Fibroblast of skin of left quadriceps (primary cell): Measurements from ENCODE around the gene UQCRHL.
A peak's percentile ranks its signal among the peaks of the same experiment; 100 is the strongest.
"Not testable (repeated sequence)": the region's sequence is repeated elsewhere in the genome, so short reads cannot be mapped to it uniquely, and the experiment has no call there.

Experiments used
- DNase-seq, 2 experiments: peaks; one replicate each; pipeline ENCODE4 v3.0.0-alpha.2; 2013; ENCODE audit warnings: low read depth in 2 of 2

Gene UQCRHL

DNA sequence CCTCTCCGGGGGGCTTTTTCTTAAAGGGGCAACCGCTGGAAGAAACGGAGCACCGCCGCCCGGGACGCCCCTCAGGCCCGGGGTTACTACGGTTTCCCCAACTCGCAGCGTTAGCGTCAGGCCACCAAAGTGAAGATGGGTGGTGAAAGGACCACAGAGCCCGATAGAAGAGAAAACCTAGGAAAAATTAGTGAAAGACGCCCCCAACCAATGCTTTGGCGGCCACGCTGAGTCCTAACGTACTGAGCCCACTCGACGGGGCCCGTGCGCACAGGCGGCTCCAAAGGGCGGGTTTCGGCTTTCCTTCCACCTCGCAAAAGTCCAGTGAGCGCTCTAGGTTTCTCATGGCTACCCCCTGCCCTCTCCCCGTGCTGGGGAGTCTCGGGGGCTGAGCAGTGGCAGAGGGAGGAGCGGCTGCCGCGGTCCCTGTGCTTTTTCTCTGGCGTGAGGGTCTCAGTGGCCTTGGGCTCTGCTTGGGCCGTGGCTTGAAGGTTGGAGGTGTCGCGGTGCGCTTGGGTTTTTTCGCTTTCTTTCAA is 27.8 kb upstream of the UQCRHL start:
- DNase-seq: no peak

DNA sequence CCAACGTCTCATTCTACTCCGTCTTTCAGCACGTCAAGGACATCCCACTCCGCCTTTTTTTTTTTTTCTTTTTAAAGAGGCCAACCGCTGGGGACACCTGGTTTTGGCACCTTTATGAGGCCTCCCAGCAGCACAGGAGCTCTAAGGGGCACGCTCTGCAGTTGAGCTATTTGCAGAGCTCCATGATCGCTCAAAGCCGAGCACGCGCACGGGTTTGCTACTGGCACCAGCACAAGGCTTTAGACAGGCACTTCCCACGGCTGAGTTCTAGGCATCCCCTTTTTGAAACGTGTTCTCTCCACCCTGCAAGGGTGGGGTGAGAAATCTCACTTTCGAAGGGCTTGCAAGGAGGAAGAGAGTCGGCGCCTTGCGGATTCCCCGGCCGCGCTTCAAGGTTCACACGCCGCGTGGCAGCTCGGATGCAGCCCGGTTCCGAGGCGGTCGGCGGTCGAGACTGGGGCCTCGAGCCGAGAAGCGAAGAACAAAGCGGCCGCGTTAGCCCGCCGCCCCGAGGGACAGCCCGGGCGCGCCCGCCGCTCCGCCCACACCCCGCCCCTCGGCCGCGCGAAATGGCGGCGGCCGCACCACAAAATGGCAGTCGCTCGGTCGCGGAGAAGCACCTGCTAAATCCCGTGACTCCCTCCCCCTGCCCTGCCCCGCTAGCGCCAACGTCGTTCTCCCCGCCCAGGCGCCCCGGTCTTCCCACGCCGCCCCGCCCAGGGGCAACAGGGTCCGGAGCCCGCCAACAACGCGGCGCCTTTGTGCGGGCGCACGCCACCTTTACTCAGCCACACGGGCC is 27.2 kb upstream of the UQCRHL start:
- DNase-seq: peak; percentile 80

DNA sequence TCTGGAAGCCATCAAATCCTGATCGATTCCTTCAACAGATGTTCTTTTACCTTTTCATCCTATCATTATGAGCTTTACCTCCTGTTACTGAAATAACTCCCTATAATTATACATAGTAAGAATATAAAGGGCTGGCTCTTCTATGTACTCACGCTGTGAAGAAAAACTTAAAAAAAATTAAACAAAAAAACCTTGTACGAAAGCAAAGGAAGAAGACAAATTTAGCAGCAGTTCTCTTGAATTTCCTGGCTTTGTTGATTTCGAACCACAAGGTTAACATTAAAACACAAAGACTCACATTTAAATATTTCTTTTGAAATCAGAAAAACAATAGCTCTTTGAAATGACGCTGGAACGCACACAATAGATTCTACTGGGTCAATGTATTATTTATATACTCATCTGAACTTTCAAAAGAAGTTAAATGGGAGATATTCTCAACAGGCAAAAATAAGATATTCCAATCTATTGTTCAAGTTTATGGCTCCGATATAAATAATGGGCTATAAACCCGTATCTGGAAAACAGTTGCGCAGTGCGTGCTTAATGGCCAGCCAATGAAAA is 26.5 kb upstream of the UQCRHL start:
- no peak for DNase-seq

DNA sequence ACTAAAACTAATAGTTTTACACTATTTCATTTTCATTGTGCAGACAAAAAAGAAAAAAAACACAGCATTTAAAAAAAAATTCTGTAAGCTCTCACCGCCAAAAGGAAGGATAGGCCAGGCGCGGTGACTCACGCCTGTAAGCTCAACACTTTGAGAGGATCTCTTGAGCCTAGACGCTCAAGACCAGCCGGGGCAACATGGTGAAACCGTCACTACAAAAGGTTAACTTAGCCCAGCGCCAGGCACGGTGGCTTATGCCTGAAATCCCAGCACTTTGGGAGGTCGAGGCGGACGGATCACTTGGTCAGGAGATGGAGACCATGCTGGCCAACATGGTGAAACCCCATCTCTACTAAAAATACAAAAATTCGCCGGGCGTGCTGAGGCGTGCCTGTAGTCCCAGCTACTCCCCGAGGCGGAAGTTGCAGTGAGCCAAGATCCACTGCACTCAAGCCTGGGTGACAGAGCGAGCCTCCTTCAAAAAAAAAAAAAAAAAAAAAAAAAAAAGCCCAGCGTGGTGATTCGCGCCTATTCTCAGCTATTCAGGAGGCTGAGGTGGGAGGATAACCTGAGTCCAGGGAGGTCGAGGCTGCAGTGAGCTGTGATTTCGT is 25.7 kb upstream of the UQCRHL start:
- DNase-seq: no peak

DNA sequence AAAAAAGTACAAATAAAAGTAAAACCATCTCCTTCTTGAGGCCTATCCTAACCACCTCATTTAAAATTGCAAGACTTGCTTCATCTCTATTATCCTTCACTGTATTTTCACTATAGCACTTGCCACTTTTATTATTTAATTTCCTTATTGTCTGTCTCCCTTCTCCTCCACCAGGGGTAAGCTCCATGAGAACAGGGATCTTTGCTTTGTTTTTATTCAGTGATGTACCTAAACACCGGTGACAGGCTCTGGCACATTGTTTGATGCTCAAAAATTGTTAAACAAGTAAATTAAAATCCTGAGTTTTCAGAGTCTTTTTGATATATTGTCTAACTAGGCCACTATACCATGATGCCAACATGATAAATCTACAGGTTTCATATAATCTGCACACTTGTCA is 22.8 kb upstream of the UQCRHL start:
- no peak for DNase-seq

DNA sequence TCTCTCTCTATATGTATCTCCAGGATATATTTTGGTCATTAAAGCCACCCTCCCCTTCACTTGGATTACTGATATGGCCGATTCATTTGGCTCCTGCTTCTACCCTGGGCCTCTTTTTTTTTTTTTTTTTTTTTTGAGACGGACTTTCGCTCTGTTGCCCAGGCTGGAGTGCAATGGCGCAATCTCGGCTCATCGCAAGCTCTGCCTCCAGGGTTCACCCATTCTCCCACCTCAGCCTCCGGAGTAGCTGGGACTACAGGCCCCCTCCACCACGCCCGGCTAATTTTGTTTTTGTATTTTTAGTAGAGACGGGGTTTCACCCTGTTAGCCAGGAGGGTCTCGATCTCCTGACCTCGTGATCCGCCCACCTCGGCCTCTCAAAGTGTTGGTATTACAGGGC is 21.5 kb upstream of the UQCRHL start:
- DNase-seq: not testable (repeated sequence)

DNA sequence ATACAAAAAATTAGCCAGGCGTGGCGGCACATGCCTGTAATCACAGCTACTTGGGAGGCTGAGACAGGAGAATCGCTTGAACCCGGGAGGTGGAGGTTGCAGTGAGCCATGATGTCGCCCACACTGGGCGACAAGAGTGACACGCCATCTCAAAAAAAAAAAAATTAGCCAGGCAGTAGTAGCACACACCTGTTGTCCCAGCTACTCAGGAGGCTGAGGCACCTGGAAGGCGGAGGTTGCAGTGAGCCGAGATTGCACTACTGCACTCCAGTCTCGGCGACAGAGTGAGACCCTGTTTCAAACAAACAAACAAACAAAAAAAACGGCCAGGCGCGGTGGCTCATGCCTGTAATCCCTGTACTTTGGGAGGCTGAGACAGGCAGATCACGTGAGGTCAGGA is 20.1 kb upstream of the UQCRHL start:
- DNase-seq: not testable (repeated sequence)

DNA sequence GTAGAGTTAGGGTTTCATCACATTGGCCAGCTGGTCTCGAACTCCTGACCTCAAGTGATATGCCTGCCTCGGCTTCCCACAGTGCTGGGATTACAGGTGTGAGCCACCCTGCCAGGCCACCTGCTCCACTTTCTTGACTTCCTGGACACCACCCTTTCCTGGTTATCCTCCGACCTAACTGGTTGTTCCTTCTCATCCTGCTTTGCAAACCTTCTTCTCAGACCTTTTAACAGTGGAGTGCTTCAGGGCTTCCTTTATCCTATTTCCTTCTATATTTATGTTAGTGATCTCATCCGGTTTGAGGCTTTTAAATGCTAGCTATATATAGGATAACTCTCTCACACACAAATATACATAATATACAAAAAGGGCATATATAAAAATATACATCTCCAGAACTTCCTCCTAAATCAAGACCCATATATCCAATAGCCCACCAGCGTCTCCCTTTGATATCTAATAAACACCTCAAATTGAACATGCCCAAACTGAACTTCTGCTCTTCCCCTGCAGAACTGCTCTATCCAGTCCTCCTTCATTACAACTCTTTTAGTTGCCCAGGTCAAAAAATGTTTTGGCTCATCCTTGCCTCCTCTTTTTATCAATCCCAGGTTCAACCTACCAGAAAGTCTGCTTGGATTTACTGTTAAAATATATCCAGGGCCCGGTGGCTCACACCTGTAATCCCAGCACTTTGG is 19.5 kb upstream of the UQCRHL start:
- DNase-seq: no peak

DNA sequence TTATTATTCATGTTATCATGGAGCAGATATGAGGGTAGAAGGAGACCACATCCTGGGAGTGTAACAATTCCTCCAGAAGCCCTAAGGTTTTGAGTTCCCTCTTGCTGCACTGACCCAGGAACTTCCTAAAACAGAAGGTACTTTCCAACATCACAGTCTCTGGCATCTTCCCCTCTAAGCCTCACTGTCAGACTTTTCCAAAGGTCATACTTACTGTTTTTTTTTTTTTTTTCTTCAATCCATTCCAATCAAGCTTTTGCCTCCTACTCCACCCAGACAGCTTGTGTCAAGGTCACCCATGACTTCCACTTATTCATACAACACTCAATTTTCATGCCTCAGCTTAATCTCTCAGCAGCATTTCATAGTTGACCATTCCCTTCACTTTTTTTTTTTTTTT is 18.4 kb upstream of the UQCRHL start:
- DNase-seq: no peak

DNA sequence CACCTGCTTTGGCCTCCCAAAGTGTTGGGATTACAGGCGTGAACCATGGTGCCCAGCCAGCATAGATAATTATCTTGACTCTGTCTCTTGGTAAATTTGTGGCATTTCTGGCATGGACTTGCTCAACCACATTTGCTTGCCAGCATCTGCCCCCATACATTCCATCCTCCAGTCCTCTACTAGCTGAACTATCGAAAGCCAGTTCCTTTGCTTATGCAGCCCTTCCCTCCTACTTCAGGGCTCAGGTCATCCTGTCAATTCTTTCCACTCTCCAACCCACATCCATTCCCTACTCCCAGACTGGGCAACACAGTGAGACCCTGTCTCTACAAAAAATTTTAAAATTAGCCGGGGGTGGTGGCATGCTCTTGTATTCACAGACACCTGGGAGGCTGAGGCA is 13.0 kb upstream of the UQCRHL start:
- no peak for DNase-seq

DNA sequence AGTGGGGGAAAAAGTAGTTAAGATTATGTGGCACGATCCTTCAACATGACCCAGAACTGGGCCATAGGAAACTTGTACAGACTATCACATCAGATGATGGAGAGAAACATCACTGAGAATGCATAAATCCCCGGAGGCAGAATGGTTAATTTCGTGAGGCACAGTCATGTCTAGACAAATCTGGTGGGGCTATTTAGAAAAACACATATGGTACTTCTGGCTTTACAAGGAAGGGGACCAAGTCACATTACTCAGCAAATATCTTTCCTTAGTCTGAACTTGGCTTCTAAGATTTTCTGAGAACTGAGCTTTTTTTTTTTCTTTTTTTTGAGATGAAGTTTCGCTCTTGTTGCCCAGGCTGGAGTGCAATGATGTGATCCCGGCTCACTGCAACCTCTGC is 9.2 kb upstream of the UQCRHL start:
- no peak for DNase-seq

DNA sequence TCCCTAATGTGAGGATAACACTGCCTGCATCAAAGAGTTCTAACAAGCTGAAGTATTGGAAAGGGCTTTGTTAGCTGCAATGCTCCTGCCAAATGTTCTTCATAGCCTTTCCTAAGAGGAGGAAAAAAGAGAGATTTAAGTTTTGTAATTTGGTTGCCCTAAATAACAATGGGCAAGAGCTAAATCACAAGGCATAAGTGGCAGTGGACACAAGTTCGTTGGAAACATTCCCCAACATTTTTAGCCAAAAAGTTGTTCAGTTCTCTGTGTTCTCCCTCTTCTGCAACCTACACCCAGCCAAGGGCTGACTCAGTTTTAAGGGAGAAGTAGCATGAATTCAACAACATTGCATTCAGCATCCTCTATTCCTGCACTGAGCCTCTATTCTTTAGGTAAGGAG is 2.6 kb upstream of the UQCRHL start:
- DNase-seq: no peak

DNA sequence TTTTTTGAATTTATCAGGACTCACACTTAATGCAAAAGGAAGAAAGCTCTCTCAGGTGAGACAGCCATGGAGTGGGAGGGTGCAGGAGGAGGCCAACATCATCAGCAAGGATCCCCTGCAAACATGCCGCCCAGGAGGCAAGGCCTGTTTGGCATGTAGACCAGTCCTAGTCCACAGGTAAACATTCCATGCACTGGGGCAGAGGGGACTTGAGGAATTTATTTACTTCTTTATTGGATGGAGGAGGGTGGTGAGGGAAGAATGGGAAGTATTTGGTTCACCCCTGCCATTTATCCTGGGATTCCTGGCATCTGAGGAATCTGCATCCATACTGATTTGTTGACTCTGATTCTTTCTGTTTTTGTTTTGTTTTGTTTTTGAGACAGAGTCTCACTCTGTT is 1.5 kb upstream of the UQCRHL start:
- DNase-seq: no peak

DNA sequence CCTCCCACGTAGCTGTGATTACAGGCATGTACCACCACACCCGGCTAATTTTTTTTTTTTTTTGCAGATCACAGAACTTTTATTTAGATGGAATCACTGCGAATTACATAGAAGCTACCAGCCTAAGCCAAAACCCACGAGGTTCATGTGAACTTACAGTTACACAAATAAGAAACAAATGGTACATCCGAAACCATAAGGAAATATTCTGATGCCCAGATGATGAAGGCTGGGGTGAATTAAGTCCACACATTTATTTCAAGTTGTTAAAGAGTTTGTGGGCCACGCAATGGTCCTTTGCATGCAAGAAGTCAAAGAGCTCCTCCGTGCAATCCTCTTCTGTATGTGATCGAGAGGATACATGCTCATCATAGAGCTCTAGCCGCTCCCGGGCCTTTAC is 328 bp downstream of the UQCRHL start:
- no peak for DNase-seq

DNA sequence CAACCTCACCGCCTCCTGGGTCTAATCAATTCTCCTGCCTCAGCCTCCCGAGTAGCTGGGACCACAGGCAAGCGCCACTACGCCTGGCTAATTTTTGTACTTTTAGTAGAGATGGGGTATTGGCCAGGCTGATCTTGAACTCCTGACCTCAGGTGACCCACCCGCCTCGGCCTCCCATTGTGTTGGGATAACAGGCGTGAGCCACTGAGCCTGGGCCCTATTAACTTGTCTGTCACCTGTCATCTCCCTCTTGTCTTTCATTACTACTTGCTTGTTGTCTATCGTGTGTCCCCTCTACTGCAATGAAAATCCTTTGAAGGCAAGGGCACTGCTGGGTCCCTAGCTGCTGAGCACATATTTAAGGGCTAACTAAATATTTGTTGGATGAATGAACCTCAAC is 3.4 kb downstream of the UQCRHL start:
- DNase-seq: no peak

DNA sequence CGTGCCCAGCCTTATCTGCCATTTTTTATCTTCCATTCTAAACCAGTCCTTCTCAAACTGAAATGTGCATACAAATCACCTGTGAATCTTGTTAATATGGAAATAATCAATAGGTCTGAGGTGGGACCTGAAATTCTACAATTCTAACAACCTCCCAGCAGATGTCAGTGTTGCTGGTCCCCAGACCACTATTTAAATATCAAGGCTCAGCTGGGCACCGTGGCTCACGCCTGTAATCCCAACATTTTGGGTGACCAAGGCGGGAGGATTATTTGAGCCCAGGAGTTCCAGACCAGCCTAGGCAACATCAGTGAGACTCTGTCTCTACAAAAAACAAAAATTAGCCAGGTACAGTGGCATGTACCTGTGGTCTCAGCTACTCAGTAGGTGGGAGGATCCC is 4.1 kb downstream of the UQCRHL start:
- no peak for DNase-seq

DNA sequence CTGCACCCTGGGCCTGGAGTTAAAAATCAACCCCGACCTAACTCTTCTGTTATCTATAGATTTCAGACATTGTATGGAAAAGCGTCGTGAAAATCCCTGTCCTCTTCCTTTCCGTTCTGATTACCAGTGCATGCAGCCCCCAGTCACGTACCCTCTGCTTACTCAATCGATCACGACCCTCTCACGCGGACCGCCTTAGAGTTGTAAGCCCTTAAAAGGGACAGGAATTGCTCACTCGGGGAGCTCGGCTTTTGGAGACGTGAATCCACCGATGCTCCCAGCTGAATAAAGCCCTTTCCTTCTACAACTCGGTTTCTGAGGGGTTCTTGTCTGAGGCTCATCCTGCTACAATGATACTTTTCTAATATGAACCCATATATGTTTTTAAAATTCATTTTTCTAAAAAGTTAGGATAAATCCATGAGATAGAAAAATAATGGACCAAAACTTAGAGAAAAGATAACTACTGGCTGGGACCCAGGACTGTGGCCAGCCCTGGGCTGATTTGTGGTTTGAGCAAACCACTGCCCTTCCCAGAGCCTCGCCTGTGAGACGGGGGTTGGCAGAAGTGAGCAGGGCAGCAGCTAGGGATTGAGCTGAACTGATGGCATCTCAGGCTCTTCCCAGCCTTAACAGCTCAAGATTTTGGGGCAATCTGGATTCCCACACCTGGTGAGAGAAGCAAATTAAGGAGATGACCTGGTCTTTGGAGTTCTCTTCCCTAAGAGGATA is 5.0 kb downstream of the UQCRHL start:
- DNase-seq: no peak

DNA sequence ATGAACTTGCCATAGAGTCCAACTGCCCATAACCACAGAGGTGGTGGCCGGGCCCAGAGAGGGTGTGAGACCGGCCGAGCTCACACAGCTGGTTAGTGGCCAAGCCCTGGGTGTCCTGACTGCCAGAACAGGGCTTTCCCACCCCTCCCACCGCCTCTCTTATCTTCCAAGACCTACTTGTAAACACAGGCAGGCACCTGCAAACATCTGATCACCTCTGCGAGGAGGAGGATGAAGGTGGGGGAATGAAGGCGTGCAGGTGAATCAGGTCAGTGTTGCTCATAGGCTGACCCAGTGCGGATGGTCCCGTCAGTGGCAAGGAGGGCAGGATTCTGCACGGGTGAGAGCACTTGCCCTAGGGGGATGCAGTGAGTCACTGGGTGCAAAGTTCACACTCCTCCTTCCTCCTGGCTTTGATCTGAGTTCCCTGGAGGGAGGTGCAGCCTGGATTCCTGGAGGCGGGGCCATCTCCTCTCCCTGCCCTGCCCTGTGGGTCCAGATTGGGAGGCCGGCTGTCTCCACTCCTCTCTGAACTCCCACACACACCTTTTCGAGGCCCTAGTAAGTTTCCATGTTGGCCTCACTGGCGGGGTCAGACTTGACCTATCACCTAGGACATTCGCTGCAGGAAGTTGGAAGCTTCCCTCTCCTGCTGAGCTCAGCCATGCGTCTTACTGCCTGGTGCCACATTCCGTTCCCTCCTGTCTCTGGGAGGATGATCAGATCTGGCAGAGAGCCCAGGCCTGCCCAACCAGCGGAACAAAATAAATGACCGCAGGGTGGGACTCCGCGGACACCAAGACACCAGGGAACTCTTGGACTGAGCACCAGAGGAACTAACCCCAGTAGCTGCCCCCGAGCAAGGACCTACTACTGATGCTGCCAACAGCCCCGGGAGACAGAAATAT is 7.3 kb downstream of the UQCRHL start:
- DNase-seq: no peak

DNA sequence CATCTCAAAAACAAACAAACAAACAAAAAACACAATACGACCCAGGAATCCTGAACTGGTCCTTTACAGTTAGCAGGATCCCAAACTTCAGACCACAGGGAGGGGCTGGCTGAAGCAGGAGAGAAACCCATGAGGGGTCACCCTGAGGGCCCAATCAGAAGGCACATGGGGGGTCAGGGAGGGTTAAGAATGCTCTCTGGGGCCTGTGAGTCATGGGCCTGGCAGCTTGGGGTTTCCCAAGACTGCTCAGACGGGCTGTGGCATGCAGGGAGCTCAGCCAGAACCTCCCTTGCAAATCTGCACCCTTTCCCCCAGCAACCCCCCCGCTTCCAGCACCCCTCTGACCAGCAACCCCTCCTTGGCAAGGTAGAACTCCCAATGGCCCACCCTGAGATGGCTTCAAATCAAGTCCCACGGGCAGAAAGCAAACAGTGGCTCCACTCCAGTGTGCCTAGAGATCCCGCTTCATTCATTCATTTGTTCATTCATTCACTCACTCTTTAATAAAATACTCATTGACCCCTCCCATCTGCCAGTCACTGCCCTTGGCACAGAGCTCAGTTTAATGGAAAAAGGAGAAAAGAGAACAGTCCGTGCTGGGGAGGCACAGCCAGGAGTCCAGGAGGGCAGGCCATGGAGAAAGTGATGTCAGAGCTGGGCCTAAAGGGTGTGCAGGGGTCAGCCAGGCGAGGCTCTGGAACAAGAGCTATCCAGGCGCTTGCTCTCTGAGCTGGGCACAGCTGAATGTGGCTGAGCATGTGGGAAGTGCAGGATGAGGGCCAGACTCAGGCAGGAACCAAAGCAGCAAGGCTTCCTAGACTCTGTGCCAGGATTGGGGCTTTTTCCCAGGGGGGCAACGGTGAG is 8.2 kb downstream of the UQCRHL start:
- DNase-seq: peak; percentile 91 to 93
